ENCODE results near the gene BSDC1.

DNA sequence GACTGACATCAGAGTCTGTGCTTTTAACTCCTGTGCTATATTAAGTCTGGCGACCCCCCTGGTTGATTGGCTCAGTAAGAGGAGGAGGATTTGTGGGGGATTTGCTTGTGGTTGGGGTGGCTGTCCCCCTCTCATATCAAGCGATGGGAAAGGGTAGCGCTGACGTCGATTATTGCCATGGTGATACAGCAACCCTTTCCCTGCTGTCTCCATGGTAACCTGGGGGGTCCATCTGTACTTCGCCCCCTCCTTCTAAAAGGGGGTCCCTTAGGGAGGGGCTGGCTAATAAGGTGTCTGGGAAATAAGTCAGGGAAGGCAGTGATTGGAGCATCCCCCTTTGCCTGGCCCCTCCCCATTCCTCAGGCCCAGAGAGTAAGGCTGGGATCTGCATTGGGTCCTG, 36.6 kb downstream of the BSDC1 start:
- TF ChIP-seq POLR2A (IDR thresholded peaks at IDR 0.05; ENCODE audit: low read depth, low read length), result no peak
- TF ChIP-seq TAF1 (IDR thresholded peaks at IDR 0.05; ENCODE audit: low read depth, low read length), result no peak
- TF ChIP-seq PAX5 (IDR thresholded peaks at IDR 0.05; ENCODE audit: insufficient read depth, low read length, severe bottlenecking), result no peak
